ENCODE results near the gene TARDBP.

- TF ChIP-seq POLR2A (IDR thresholded peaks at IDR 0.05; ENCODE audit: borderline replicate concordance, extremely low read depth, insufficient read depth, insufficient read length) (no peak), REST (IDR thresholded peaks at IDR 0.05; ENCODE audit: low read depth) (no peak), ZBTB33 (IDR thresholded peaks at IDR 0.05; ENCODE audit: extremely low read depth, insufficient replicate concordance, low read length) (no peak), CEBPB (IDR thresholded peaks at IDR 0.05; ENCODE audit: low read depth) (no peak), CTCF (IDR thresholded peaks at IDR 0.05 in 2 of 3, conservative IDR thresholded peaks at IDR 0.05 in 1 of 3; ENCODE audit: borderline replicate concordance in 1 of 3, insufficient read depth in 1 of 3, low read depth in 2 of 3, low read length in 2 of 3) (no peak), ZFX (IDR thresholded peaks at IDR 0.05) (no peak), POLR2AphosphoS5 (IDR thresholded peaks at IDR 0.05; ENCODE audit: low read depth, low read length) (no peak), ATF3 (IDR thresholded peaks at IDR 0.05) (no peak), MAX (IDR thresholded peaks at IDR 0.05) (no peak), CBX3 (IDR thresholded peaks at IDR 0.05; ENCODE audit: low read depth) (no peak), SP1 (IDR thresholded peaks at IDR 0.05; ENCODE audit: low read depth) (no peak), SIN3A (IDR thresholded peaks at IDR 0.05; ENCODE audit: low read depth) (no peak), SRF (IDR thresholded peaks at IDR 0.05; ENCODE audit: low read depth) (no peak)
These were observed 55.5 kb downstream of the TARDBP start for GRCh38 chr1:11067716-11068599.

Data from HCT116 (cell line).